HEK293 (cell line): ENCODE measurements around the gene RDX.

Experiments
- CTCF ChIA-PET: fragments of 350-600 bp; formaldehyde crosslinking; extraction: SDS; loops from one replicate; lab custom pipeline; 2021; ENCODE audit warnings: antibody characterized with exemption; lab: Yijun Ruan, JAX
- POLR2A ChIA-PET: fragments of 300-600 bp; formaldehyde crosslinking; extraction: SDS; loops from one replicate; lab custom pipeline; 2020; ENCODE audit warnings: antibody characterized with exemption, inconsistent platforms; lab: Yijun Ruan, JAX
- H3K27ac ChIP-seq: fragments of 200-500 bp; sonication (Bioruptor generic); 2 replicates; pipeline ENCODE4 v1.5.1; 2014; ENCODE audit warnings: low read depth, low read length, control low read depth, inconsistent platforms; ENCODE audit errors: extremely low read depth
- H3K36me3 ChIP-seq, 2 experiments: fragments of 200-500 bp in 1 of 2; sonication (Bioruptor generic) in 1 of 2; 1 replicate in 1 of 2; 2 replicates in 1 of 2; pipeline ENCODE4 v1.5.1; 2014 to 2017; ENCODE audit warnings: inconsistent platforms in 2 of 2, low read length in 2 of 2; ENCODE audit not compliant: control insufficient read depth in 2 of 2, insufficient read depth in 1 of 2
- H3K4me1 ChIP-seq: fragments of 200-500 bp; sonication (Bioruptor generic); 2 replicates; pipeline ENCODE4 v1.5.1; 2014; ENCODE audit warnings: mild to moderate bottlenecking, low read length, inconsistent platforms; ENCODE audit not compliant: control insufficient read depth, insufficient read depth
- H3K4me3 ChIP-seq: 2 replicates; pipeline ENCODE4 v1.5.1; 2011; ENCODE audit warnings: low read depth, mild to moderate bottlenecking, control low read depth, low read length, moderate library complexity
- H3K9me3 ChIP-seq: fragments of 200-500 bp; sonication (Bioruptor generic); 2 replicates; pipeline ENCODE4 v1.5.1; 2014; ENCODE audit warnings: low read depth, low read length, inconsistent platforms; ENCODE audit not compliant: control insufficient read depth, insufficient read depth
- BCL11A ChIP-seq: fragments of 450-650 bp; formaldehyde crosslinking; IDR thresholded peaks from 2 replicates; pipeline ENCODE4 v1.5.1; 2016; ENCODE audit warnings: low read depth, missing biosample characterization, missing genetic modification characterization
- EGR2 ChIP-seq: fragments of 450-650 bp; formaldehyde crosslinking; IDR thresholded peaks from 2 replicates; pipeline ENCODE4 v1.5.1; 2016; ENCODE audit warnings: low read depth, missing biosample characterization, missing genetic modification characterization
- FEZF1 ChIP-seq: fragments of 450-650 bp; formaldehyde crosslinking; IDR thresholded peaks from 2 replicates; pipeline ENCODE4 v1.5.1; 2016; ENCODE audit warnings: missing biosample characterization, missing genetic modification characterization
- HOXA7 ChIP-seq: sonication (generic); formaldehyde crosslinking; IDR thresholded peaks from 2 replicates; pipeline ENCODE4 v1.8.1; 2022; ENCODE audit warnings: missing genetic modification reagents, borderline replicate concordance
- OVOL3 ChIP-seq: fragments of 450-650 bp; formaldehyde crosslinking; IDR thresholded peaks from 2 replicates; pipeline ENCODE4 v1.5.1; 2016; ENCODE audit warnings: missing biosample characterization, missing genetic modification characterization
- PRDM1 ChIP-seq: fragments of 450-650 bp; formaldehyde crosslinking; IDR thresholded peaks from 2 replicates; pipeline ENCODE4; 2016; ENCODE audit warnings: missing biosample characterization, missing genetic modification characterization
- SCRT1 ChIP-seq: fragments of 450-650 bp; formaldehyde crosslinking; IDR thresholded peaks from 2 replicates; pipeline ENCODE4 v1.5.1; 2016; ENCODE audit warnings: missing biosample characterization, missing genetic modification characterization, borderline replicate concordance
- SCRT2 ChIP-seq: fragments of 450-650 bp; formaldehyde crosslinking; IDR thresholded peaks from 2 replicates; pipeline ENCODE4 v1.5.1; 2016; ENCODE audit warnings: missing biosample characterization, missing genetic modification characterization
- ZBTB1 ChIP-seq: fragments of 450-650 bp; formaldehyde crosslinking; IDR thresholded peaks from 2 replicates; pipeline ENCODE4 v1.5.1; 2016; ENCODE audit warnings: missing biosample characterization, missing genetic modification characterization
- ZBTB20 ChIP-seq: fragments of 450-650 bp; formaldehyde crosslinking; IDR thresholded peaks from 2 replicates; pipeline ENCODE4 v1.5.1; 2016; ENCODE audit warnings: missing biosample characterization, missing genetic modification characterization
- ZFHX2 ChIP-seq: fragments of 450-650 bp; formaldehyde crosslinking; conservative IDR thresholded peaks from 2 replicates; pipeline ENCODE4 v1.5.1; 2016; ENCODE audit warnings: missing biosample characterization, missing genetic modification characterization
- ZFP41 ChIP-seq: fragments of 450-650 bp; formaldehyde crosslinking; IDR thresholded peaks from 2 replicates; pipeline ENCODE4 v1.5.1; 2016; ENCODE audit warnings: missing biosample characterization, missing genetic modification characterization, borderline replicate concordance
- ZIC2 ChIP-seq: fragments of 450-650 bp; formaldehyde crosslinking; IDR thresholded peaks from 2 replicates; pipeline ENCODE4 v1.5.1; 2016; ENCODE audit warnings: missing biosample characterization, missing genetic modification characterization
- ZNF311 ChIP-seq: fragments of 450-650 bp; formaldehyde crosslinking; IDR thresholded peaks from 2 replicates; pipeline ENCODE4 v1.5.1; 2017; ENCODE audit warnings: missing biosample characterization, missing genetic modification characterization, borderline replicate concordance
- ZNF324 ChIP-seq: fragments of 450-650 bp; formaldehyde crosslinking; IDR thresholded peaks from 2 replicates; pipeline ENCODE4 v1.5.1; 2016; ENCODE audit warnings: missing biosample characterization, missing genetic modification characterization
- ZNF404 ChIP-seq: fragments of 450-650 bp; formaldehyde crosslinking; IDR thresholded peaks from 2 replicates; pipeline ENCODE4 v1.5.1; 2017; ENCODE audit warnings: missing biosample characterization, missing genetic modification characterization
- ZNF488 ChIP-seq: fragments of 450-650 bp; formaldehyde crosslinking; IDR thresholded peaks from 2 replicates; pipeline ENCODE4 v1.5.1; 2016; ENCODE audit warnings: missing biosample characterization, missing genetic modification characterization
- ZNF548 ChIP-seq: fragments of 450-650 bp; formaldehyde crosslinking; IDR thresholded peaks from 2 replicates; pipeline ENCODE4 v1.5.1; 2016; ENCODE audit warnings: missing biosample characterization, missing genetic modification characterization
- ZNF561 ChIP-seq: fragments of 450-650 bp; IDR thresholded peaks from 2 replicates; pipeline ENCODE4 v1.5.1; 2018; ENCODE audit warnings: missing biosample characterization, missing genetic modification characterization, borderline replicate concordance
- ZNF707 ChIP-seq: fragments of 450-650 bp; formaldehyde crosslinking; IDR thresholded peaks from 2 replicates; pipeline ENCODE4 v1.5.1; 2016; ENCODE audit warnings: missing biosample characterization, missing genetic modification characterization
- ZNF837 ChIP-seq: fragments of 450-650 bp; formaldehyde crosslinking; IDR thresholded peaks from 2 replicates; pipeline ENCODE4 v1.5.1; 2016; ENCODE audit warnings: missing biosample characterization, missing genetic modification characterization
- TF ChIP-seq, protein P1 (sequence below): fragments of 450-650 bp; formaldehyde crosslinking; IDR thresholded peaks from 2 replicates; pipeline ENCODE4 v1.5.1; 2016; ENCODE audit warnings: missing biosample characterization, missing genetic modification characterization
- TF ChIP-seq, protein P2 (sequence below): fragments of 450-650 bp; formaldehyde crosslinking; IDR thresholded peaks from 2 replicates; pipeline ENCODE4 v1.5.1; 2016; ENCODE audit warnings: missing biosample characterization, missing genetic modification characterization

The RDX gene

GRCh38 chr11:110185121-110185591 lies 111.3 kb downstream of the RDX start:
- no peaks in the 10 kb centered on the region for H3K36me3 ChIP-seq
- ChIA-PET POLR2A (no interaction called here), CTCF (interaction anchor here (0.6 to 1.5 kb wide), 3 partner anchors 10 to 19 kb away, joined by 3 to 4 read pairs (median 3); no protein-coding TSS in a partner anchor)
- H3K4me3 ChIP-seq: no peak overlapping the region
- no peak overlapping the region for H3K27ac ChIP-seq
- TF ChIP-seq, protein P1, sequence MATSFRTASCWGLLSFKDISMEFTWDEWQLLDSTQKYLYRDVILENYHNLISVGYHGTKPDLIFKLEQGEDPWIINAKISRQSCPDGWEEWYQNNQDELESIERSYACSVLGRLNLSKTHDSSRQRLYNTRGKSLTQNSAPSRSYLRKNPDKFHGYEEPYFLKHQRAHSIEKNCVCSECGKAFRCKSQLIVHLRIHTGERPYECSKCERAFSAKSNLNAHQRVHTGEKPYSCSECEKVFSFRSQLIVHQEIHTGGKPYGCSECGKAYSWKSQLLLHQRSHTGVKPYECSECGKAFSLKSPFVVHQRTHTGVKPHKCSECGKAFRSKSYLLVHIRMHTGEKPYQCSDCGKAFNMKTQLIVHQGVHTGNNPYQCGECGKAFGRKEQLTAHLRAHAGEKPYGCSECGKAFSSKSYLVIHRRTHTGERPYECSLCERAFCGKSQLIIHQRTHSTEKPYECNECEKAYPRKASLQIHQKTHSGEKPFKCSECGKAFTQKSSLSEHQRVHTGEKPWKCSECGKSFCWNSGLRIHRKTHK (tag by site-specific recombination): no peak
- TF ChIP-seq SCRT2 (tag by site-specific recombination) (no peak), ZNF548 (tag by site-specific recombination) (no peak), FEZF1 (tag by site-specific recombination) (no peak), ZNF707 (tag by site-specific recombination) (no peak), SCRT1 (no peak)
- no peaks in the 10 kb centered on the region for H3K4me1 ChIP-seq
- H3K9me3 ChIP-seq: no peaks in the 10 kb centered on the region

DNA sequence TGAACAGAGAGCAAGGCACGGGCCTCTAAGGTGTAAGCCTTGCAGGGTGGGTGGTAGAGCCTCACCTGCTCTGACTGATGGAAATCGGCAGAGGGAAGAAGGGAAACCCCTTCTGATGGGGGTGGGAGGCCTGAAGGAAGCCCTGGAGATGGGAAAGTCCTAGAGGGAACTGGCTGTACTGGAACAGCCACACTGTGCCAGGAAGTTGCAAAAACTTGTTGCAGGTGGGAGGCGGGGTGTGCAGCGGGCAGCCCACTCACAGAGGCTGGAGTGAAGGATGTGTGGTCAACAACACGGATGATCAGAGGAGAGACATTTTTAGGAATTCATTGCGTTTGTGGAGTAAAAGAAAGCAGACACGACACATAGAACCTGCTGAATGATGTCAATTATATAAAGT lies 112.0 kb downstream of the RDX start:
- Histone ChIP-seq H3K9me3 (no peaks in the 10 kb centered on the region), H3K27ac (no peak overlapping the region), H3K36me3 (no peaks in the 10 kb centered on the region), H3K4me3 (no peak overlapping the region)
- ChIA-PET CTCF (interaction anchor here (0.6 to 1.5 kb wide), 3 partner anchors 8 to 17 kb away, joined by 3 to 5 read pairs (median 4); no protein-coding TSS in a partner anchor), POLR2A (no interaction called here)
- TF ChIP-seq EGR2: 0 out of 2 replicates have a peak, but pooled peaks have one; percentile 5
- 0 out of 2 replicates have a peak, but pooled peaks have one; percentile 13 for TF ChIP-seq ZFHX2
- no peak for TF ChIP-seq ZIC2 (tag by site-specific recombination)
- TF ChIP-seq, all 188 proteins: peak for 2
- no peaks in the 10 kb centered on the region for H3K4me1 ChIP-seq

DNA sequence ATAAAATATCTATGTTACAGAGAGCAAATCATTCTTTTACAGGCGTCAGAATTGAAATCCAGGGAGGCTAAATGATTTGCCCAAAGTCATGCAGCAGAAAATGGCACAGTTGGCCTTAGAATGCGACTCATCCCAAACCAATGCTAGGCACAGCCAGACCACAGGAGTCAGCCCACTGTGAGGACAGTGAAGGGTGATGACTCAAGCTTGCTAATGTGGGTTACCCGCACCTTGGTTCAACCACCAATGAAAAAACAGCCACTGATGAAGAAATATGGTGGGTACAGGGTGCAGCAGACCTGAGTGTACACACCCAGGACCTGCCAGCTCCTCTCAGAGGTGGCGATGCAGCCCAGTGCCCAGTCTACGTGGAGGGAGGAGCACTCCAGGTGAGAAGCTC lies 113.5 kb downstream of the RDX start:
- TF ChIP-seq BCL11A (no peak), ZFP41 (tag by site-specific recombination) (no peak), ZNF488 (tag by site-specific recombination) (no peak), ZNF404 (tag by site-specific recombination) (no peak), PRDM1 (no peak), OVOL3 (no peak), ZNF311 (tag by site-specific recombination) (no peak), ZNF837 (tag by site-specific recombination) (no peak), ZNF324 (tag by site-specific recombination) (no peak), ZBTB20 (no peak), EGR2 (no peak), HOXA7 (no peak), ZNF561 (tag by site-specific recombination) (no peak), ZBTB1 (no peak)
- TF ChIP-seq, protein P2, sequence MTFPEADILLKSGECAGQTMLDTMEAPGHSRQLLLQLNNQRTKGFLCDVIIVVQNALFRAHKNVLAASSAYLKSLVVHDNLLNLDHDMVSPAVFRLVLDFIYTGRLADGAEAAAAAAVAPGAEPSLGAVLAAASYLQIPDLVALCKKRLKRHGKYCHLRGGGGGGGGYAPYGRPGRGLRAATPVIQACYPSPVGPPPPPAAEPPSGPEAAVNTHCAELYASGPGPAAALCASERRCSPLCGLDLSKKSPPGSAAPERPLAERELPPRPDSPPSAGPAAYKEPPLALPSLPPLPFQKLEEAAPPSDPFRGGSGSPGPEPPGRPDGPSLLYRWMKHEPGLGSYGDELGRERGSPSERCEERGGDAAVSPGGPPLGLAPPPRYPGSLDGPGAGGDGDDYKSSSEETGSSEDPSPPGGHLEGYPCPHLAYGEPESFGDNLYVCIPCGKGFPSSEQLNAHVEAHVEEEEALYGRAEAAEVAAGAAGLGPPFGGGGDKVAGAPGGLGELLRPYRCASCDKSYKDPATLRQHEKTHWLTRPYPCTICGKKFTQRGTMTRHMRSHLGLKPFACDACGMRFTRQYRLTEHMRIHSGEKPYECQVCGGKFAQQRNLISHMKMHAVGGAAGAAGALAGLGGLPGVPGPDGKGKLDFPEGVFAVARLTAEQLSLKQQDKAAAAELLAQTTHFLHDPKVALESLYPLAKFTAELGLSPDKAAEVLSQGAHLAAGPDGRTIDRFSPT (tag by site-specific recombination): no peak
- no peaks in the 10 kb centered on the region for H3K4me1 ChIP-seq
- H3K27ac ChIP-seq: no peak overlapping the region
- ChIA-PET POLR2A (no interaction called here), CTCF (interaction anchor here (1.0 kb wide), 1 partner anchor 9 kb away, joined by 3 read pairs; no protein-coding TSS in a partner anchor)
- no peak overlapping the region for H3K4me3 ChIP-seq
- no peaks in the 10 kb centered on the region for H3K9me3 ChIP-seq
- H3K36me3 ChIP-seq: no peaks in the 10 kb centered on the region
